K562 (cell line): ENCODE data around the gene ZBTB16. TPM values are rescaled to one million over a fixed set of nuclear protein-coding genes. Genes with fewer than 3 reads are reported as not detected.

Source experiments
- ATAC-seq: fragments of 200-7000 bp; cut with Tn5 transposase; 3 replicates; pipeline ENCODE4 v1.9.1; 2020; ENCODE audit warnings: moderate library complexity
- BruUV-seq: library from RNA; stranded (reverse); fragments of 400-500 nt; replicated peaks from 2 replicates; lab custom pipeline; 2021; lab: Mats Ljungman, UMichigan
- CTCF ChIA-PET: fragments of 300-600 bp; formaldehyde crosslinking; extraction: SDS; loops from one replicate; lab custom pipeline; 2021; ENCODE audit warnings: low intra/inter-chr PET ratio; lab: Yijun Ruan, JAX
- POLR2A ChIA-PET: fragments of 300-600, 350-650 bp; sonication (Branson Sonifier 250); formaldehyde crosslinking; extraction: SDS; loops from one replicate; lab custom pipeline; 2021; ENCODE audit warnings: antibody characterized with exemption, inconsistent platforms; lab: Yijun Ruan, JAX
- DNase-seq, 4 experiments: peaks; one replicate each; pipeline versions ENCODE4 v3.0.0 to v3.0.0-alpha.2; 2011 to 2018; ENCODE audit warnings: low spot score in 3 of 4, mixed read lengths in 3 of 4; ENCODE audit errors: extremely low read depth in 1 of 4
- FAIRE-seq: peaks from 2 replicates; lab custom pipeline; 2011; peaks lifted over from hg19 to GRCh38; lab: Jason Lieb, UNC
- H2AFZ ChIP-seq: 2 replicates; pipeline ENCODE4 v1.6.0; 2011; ENCODE audit warnings: low read depth, low read length, control low read depth, inconsistent platforms
- H3K27ac ChIP-seq: fragments of 200-600 bp; 3 replicates; pipeline ENCODE4 v1.8.0; 2011; ENCODE audit warnings: low read depth, mild to moderate bottlenecking, control low read depth, inconsistent platforms, low read length, moderate library complexity, mixed read lengths; ENCODE audit errors: extremely low read depth
- H3K27me3 ChIP-seq, 2 experiments: fragments of 300-600 bp in 1 of 2; 2 replicates in 1 of 2; 3 replicates in 1 of 2; pipeline versions ENCODE4 v1.6.0 to v1.8.0; 2011; ENCODE audit warnings: inconsistent platforms in 2 of 2, low read length in 2 of 2, mild to moderate bottlenecking in 1 of 2, mixed read lengths in 1 of 2, moderate library complexity in 1 of 2; ENCODE audit not compliant: control insufficient read depth in 2 of 2, insufficient read depth in 2 of 2
- H3K36me3 ChIP-seq: fragments of 300-600 bp; 3 replicates; pipeline ENCODE4 v1.8.0; 2011; ENCODE audit warnings: mild to moderate bottlenecking, low read length, inconsistent platforms; ENCODE audit not compliant: control insufficient read depth, insufficient read depth
- H3K4me1 ChIP-seq, 2 experiments: fragments of 200-600 bp in 1 of 2; replicated peaks in 1 of 2; 2 replicates in 1 of 2; 3 replicates in 1 of 2; pipeline versions ENCODE4 v1.5.1 to v1.8.0; 2011; ENCODE audit warnings: inconsistent platforms in 2 of 2, low read length in 2 of 2, mild to moderate bottlenecking in 1 of 2, mixed read lengths in 1 of 2, moderate library complexity in 1 of 2; ENCODE audit not compliant: control insufficient read depth in 2 of 2, insufficient read depth in 2 of 2
- H3K4me2 ChIP-seq: 2 replicates; pipeline ENCODE4 v1.6.1; 2011; ENCODE audit warnings: low read length, control low read depth, inconsistent platforms, mixed read lengths; ENCODE audit not compliant: insufficient read depth
- H3K4me3 ChIP-seq: fragments of 200-600 bp; sonication (generic), shearing (Covaris generic); 2 replicates; pipeline ENCODE4 v1.5.1; 2016; ENCODE audit warnings: control low read depth, inconsistent platforms
- H3K79me2 ChIP-seq: fragments of 200-600 bp; 3 replicates; pipeline ENCODE4 v1.8.0; 2011; ENCODE audit warnings: low read length, inconsistent platforms; ENCODE audit not compliant: control insufficient read depth, insufficient read depth
- H3K9ac ChIP-seq, 2 experiments: 2 replicates each; pipeline versions ENCODE4 v1.6.0 to v1.6.1; 2011; ENCODE audit warnings: low read depth in 2 of 2, low read length in 2 of 2, control low read depth in 1 of 2, inconsistent platforms in 1 of 2, mild to moderate bottlenecking in 1 of 2, mixed read lengths in 1 of 2; ENCODE audit not compliant: insufficient read depth in 1 of 2
- H3K9me1 ChIP-seq: one replicate; pipeline ENCODE4 v1.6.0; 2011; ENCODE audit warnings: inconsistent platforms, mild to moderate bottlenecking, low read length, moderate library complexity; ENCODE audit not compliant: control insufficient read depth, insufficient read depth
- H3K9me3 ChIP-seq: replicated peaks from 2 replicates; pipeline ENCODE4 v1.5.1; 2011; ENCODE audit warnings: low read depth, low read length, inconsistent platforms; ENCODE audit not compliant: control insufficient read depth, insufficient read depth
- H4K20me1 ChIP-seq: replicated peaks from 2 replicates; pipeline ENCODE4 v1.6.1; 2011; ENCODE audit warnings: low read length, inconsistent platforms, mixed read lengths; ENCODE audit not compliant: control insufficient read depth, insufficient read depth
- ARNT ChIP-seq, 2 experiments: fragments of 450-650 bp; IDR thresholded peaks; 2 replicates each; pipeline ENCODE4 v1.6.1; 2016; ENCODE audit warnings: mild to moderate bottlenecking in 1 of 2
- MGA ChIP-seq: fragments of 450-650 bp; IDR thresholded peaks from 2 replicates; pipeline ENCODE4 v1.6.1; 2016; ENCODE audit warnings: mild to moderate bottlenecking, moderate library complexity
- POLR2B ChIP-seq: fragments of 450-650 bp; IDR thresholded peaks from 2 replicates; pipeline ENCODE4 v1.6.1; 2018; ENCODE audit warnings: low read depth; ENCODE audit not compliant: partially characterized antibody
- ZNF518B ChIP-seq: fragments of 250-450 bp; sonication (Bioruptor Pico); IDR thresholded peaks from 2 replicates; pipeline ENCODE4 v1.5.0; 2021; ENCODE audit warnings: mild to moderate bottlenecking, moderate library complexity
- WGBS: fragments of 100-300 bp; shearing (Covaris generic); methylation state at CpG from one replicate; pipeline ENCODE4 v1.1.6; 2016; ENCODE audit warnings: low coverage, mixed read lengths; ENCODE audit not compliant: insufficient coverage; ENCODE audit errors: missing lambda C conversion rate; 5-methylcytosine and 5-hydroxymethylcytosine counted together
- in situ Hi-C: fragments of 300-500 bp; cut with MboI; formaldehyde crosslinking; loops from 4 replicates; pipeline ENCODE4 v1.15.0; 2018; ENCODE audit warnings: inconsistent platforms, mixed read lengths
- intact Hi-C: fragments of 100-400 bp; cut with micrococcal nuclease; formaldehyde crosslinking; loops from 2 replicates; pipeline ENCODE4 v1.14.2; 2022
- polyA plus RNA-seq, 8 experiments: library from polyadenylated mRNA; depleted of rRNA in 4 of 8; stranded (reverse) in 5 of 8; unstranded in 3 of 8; fragments of >200 nt; fragmentation: Nextera tagmentation in 2 of 8; fragmentation: Illumina TruSeq in 1 of 8; extraction: Ambion mirVana in 2 of 8; extraction: Trizol in 1 of 8; gene quantifications; 2 replicates each; pipeline versions ENCODE4 v1.2.1 to v1.2.3, GENCODE V29; 2011 to 2014; ENCODE audit warnings: inconsistent platforms in 1 of 8, missing spikeins in 1 of 8
- total RNA-seq, 7 experiments: library from RNA; depleted of rRNA in 6 of 7; stranded (reverse); fragments of >200 nt in 6 of 7; fragmentation: Illumina TruSeq in 2 of 7; extraction: Trizol in 2 of 7; gene quantifications; 2 replicates each; pipeline versions ENCODE4 v1.2.1 to v1.2.3, GENCODE V29; 2011 to 2021; ENCODE audit warnings: low replicate concordance in 1 of 7
- TF ChIP-seq, protein P1 (sequence below): sonication (generic); formaldehyde crosslinking; IDR thresholded peaks from 2 replicates; pipeline ENCODE4 v1.4.0; 2020; ENCODE audit warnings: mild to moderate bottlenecking, missing genetic modification reagents

ZBTB16 gene
- total and polyA plus RNA-seq, 9 of the 15 experiments (the other 6 are each of a cell fraction or from before 2014, with no cell fraction given): 0.06 to 0.40 (median 0.24) TPM; not detected in 4

GRCh38 chr11:114207096-114207495 is 147.6 kb downstream of the ZBTB16 start:
- H3K9me1 ChIP-seq: no peaks in the 10 kb centered on the region
- ATAC-seq: no peak
- TF ChIP-seq POLR2B (no peak), MGA (no peak), ARNT (IDR thresholded peaks at IDR 0.05) (no peak), ZNF518B (no peak)
- TF ChIP-seq, protein P1, sequence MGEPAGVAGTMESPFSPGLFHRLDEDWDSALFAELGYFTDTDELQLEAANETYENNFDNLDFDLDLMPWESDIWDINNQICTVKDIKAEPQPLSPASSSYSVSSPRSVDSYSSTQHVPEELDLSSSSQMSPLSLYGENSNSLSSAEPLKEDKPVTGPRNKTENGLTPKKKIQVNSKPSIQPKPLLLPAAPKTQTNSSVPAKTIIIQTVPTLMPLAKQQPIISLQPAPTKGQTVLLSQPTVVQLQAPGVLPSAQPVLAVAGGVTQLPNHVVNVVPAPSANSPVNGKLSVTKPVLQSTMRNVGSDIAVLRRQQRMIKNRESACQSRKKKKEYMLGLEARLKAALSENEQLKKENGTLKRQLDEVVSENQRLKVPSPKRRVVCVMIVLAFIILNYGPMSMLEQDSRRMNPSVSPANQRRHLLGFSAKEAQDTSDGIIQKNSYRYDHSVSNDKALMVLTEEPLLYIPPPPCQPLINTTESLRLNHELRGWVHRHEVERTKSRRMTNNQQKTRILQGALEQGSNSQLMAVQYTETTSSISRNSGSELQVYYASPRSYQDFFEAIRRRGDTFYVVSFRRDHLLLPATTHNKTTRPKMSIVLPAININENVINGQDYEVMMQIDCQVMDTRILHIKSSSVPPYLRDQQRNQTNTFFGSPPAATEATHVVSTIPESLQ: no peak
- CTCF ChIA-PET: no interaction called here
- H3K4me1 ChIP-seq: peaks cover 8 to 13% of the 10 kb centered on the region in 2 experiments; a peak in 3 of 5 replicates
- no peak overlapping the region for H3K27ac ChIP-seq
- in situ Hi-C loops: no loop called here
- intact Hi-C loops: no loop called here
- no peak overlapping the region for H3K4me2 ChIP-seq
- WGBS: 59% methylated on average over 4 of the region's 4 CpGs
- H3K9ac ChIP-seq: no peak overlapping the region
- POLR2A ChIA-PET: interaction anchor here (0.6 to 0.7 kb wide), 2 partner anchors 18 to 517 kb away, joined by 3 read pairs; no protein-coding TSS in a partner anchor
- no peaks in the 10 kb centered on the region for H3K79me2 ChIP-seq
- H3K4me3 ChIP-seq: no peak overlapping the region
- FAIRE-seq: no peak
- no peak for DNase-seq
- no peaks in the 10 kb centered on the region for H3K36me3 ChIP-seq
- H2AFZ ChIP-seq: no peak overlapping the region
- no peaks in the 10 kb centered on the region for H3K27me3 ChIP-seq
- H4K20me1 ChIP-seq: no peaks in the 10 kb centered on the region
- H3K9me3 ChIP-seq: no peaks in the 10 kb centered on the region
- no TSS peak for BruUV-seq
